OCI-LY3 (cell line): Measurements from ENCODE around the gene COMMD1.

ENCODE experiments used
- H2AFZ ChIP-seq: fragments of 200-600, 300-600 bp; shearing (Covaris generic); 2 replicates; pipeline ENCODE4 v1.6.0; 2014; ENCODE audit warnings: antibody characterized with exemption, low read depth, low read length
- H3K27ac ChIP-seq: fragments of 200-600, 300-600 bp; sonication (generic); 2 replicates; pipeline ENCODE4 v1.5.1; 2014; ENCODE audit warnings: mild to moderate bottlenecking, low read length, moderate library complexity, mixed read lengths
- H3K27me3 ChIP-seq: fragments of 200-600, 300-600 bp; sonication (generic); 2 replicates; pipeline ENCODE4 v1.6.1; 2014; ENCODE audit warnings: low read depth, low read length, mixed read lengths
- H3K36me3 ChIP-seq: fragments of 200-600, 300-600 bp; sonication (generic); replicated peaks from 2 replicates; pipeline ENCODE3; 2014; ENCODE audit warnings: low read depth, low read length, mixed read lengths
- H3K4me1 ChIP-seq: fragments of 300-600, 200-600 bp; sonication (generic); 2 replicates; pipeline ENCODE4 v1.6.1; 2014; ENCODE audit warnings: low read length, mixed read lengths
- H3K4me2 ChIP-seq: fragments of 200-600, 300-600 bp; sonication (generic); 2 replicates; pipeline ENCODE4 v1.6.1; 2014; ENCODE audit warnings: low read length, mixed read lengths
- H3K4me3 ChIP-seq: fragments of 300-600, 200-600 bp; sonication (generic); 2 replicates; pipeline ENCODE4 v1.5.1; 2014; ENCODE audit warnings: antibody characterized with exemption, mild to moderate bottlenecking, low read length, moderate library complexity
- H3K79me2 ChIP-seq: fragments of 300-600, 200-600 bp; shearing (Covaris generic); 2 replicates; pipeline ENCODE4 v1.6.1; 2014; ENCODE audit warnings: mild to moderate bottlenecking, low read length, mixed read lengths
- H3K9ac ChIP-seq: fragments of 300-600, 200-600 bp; shearing (Covaris generic); 2 replicates; pipeline ENCODE4 v1.6.0; 2014; ENCODE audit warnings: mild to moderate bottlenecking, low read length, moderate library complexity
- H3K9me3 ChIP-seq: fragments of 200-600, 300-600 bp; shearing (Covaris generic); 2 replicates; pipeline ENCODE4 v1.6.1; 2014; ENCODE audit warnings: low read length, mixed read lengths; ENCODE audit not compliant: insufficient read depth
- H4K20me1 ChIP-seq: fragments of 200-600, 300-600 bp; sonication (generic); 2 replicates; pipeline ENCODE4 v1.6.1; 2016; ENCODE audit warnings: low read length, mixed read lengths; ENCODE audit not compliant: insufficient read depth
- CTCF ChIP-seq: fragments of 200-600, 300-600 bp; sonication (generic); IDR thresholded peaks from 2 replicates; pipeline ENCODE4 v1.5.1; 2014; ENCODE audit warnings: antibody characterized with exemption, low read length, low read depth
- EZH2phosphoT487 ChIP-seq: fragments of 200-600 bp; shearing (Covaris generic); IDR thresholded peaks from 2 replicates; pipeline ENCODE4 v1.6.1; 2018; ENCODE audit warnings: antibody characterized with exemption, mixed run types, low read depth

The COMMD1 gene

GRCh38 chr2:62029910-62030309 is 124.4 kb downstream of the COMMD1 start:
- no peaks in the 10 kb centered on the region for H4K20me1 ChIP-seq
- H3K36me3 ChIP-seq: no peaks in the 10 kb centered on the region
- H3K4me3 ChIP-seq: no peak overlapping the region
- no peaks in the 10 kb centered on the region for H3K79me2 ChIP-seq
- no peak overlapping the region for H3K9ac ChIP-seq
- no peak overlapping the region for H2AFZ ChIP-seq
- H3K27me3 ChIP-seq: no peaks in the 10 kb centered on the region
- H3K9me3 ChIP-seq: no peaks in the 10 kb centered on the region
- H3K4me2 ChIP-seq: no peak overlapping the region
- no peak overlapping the region for H3K27ac ChIP-seq
- TF ChIP-seq CTCF (no peak), EZH2phosphoT487 (no peak)
- peaks cover 9% of the 10 kb centered on the region for H3K4me1 ChIP-seq

- no peaks in the 10 kb centered on the region for H3K27me3 ChIP-seq
- no peak overlapping the region for H3K4me3 ChIP-seq
- H2AFZ ChIP-seq: no peak overlapping the region
- no peak overlapping the region for H3K9ac ChIP-seq
- H3K36me3 ChIP-seq: no peaks in the 10 kb centered on the region
- H3K27ac ChIP-seq: no peak overlapping the region
- H3K4me1 ChIP-seq: peaks cover 9% of the 10 kb centered on the region
- no peaks in the 10 kb centered on the region for H4K20me1 ChIP-seq
- H3K4me2 ChIP-seq: no peak overlapping the region
- no peaks in the 10 kb centered on the region for H3K9me3 ChIP-seq
- TF ChIP-seq CTCF: no peak
- no peak for TF ChIP-seq EZH2phosphoT487
- H3K79me2 ChIP-seq: no peaks in the 10 kb centered on the region
Measured at GRCh38 chr2:62030902-62031301, 125.4 kb downstream of the COMMD1 start.

- Histone ChIP-seq H3K4me3 (no peak overlapping the region), H3K27ac (no peak overlapping the region), H3K36me3 (no peaks in the 10 kb centered on the region), H3K4me2 (no peak overlapping the region), H3K4me1 (peaks cover 9% of the 10 kb centered on the region), H3K9ac (no peak overlapping the region), H3K79me2 (no peaks in the 10 kb centered on the region), H4K20me1 (no peaks in the 10 kb centered on the region), H3K27me3 (no peaks in the 10 kb centered on the region), H3K9me3 (no peaks in the 10 kb centered on the region), H2AFZ (no peak overlapping the region)
- no peak for TF ChIP-seq EZH2phosphoT487
Measured at GRCh38 chr2:62032096-62032495, 126.6 kb downstream of the COMMD1 start.

GRCh38 chr2:62034715-62035114 is 129.2 kb downstream of the COMMD1 start:
- Histone ChIP-seq H3K36me3 (no peaks in the 10 kb centered on the region), H2AFZ (no peak overlapping the region), H3K79me2 (no peaks in the 10 kb centered on the region), H3K4me1 (peaks cover 21% of the 10 kb centered on the region), H3K27ac (no peak overlapping the region), H3K9ac (no peak overlapping the region), H3K4me3 (no peak overlapping the region), H3K9me3 (no peaks in the 10 kb centered on the region), H4K20me1 (no peaks in the 10 kb centered on the region), H3K4me2 (no peak overlapping the region), H3K27me3 (no peaks in the 10 kb centered on the region)
- TF ChIP-seq EZH2phosphoT487 (no peak), CTCF (no peak)

- no peak overlapping the region for H3K9ac ChIP-seq
- no peaks in the 10 kb centered on the region for H4K20me1 ChIP-seq
- no peaks in the 10 kb centered on the region for H3K9me3 ChIP-seq
- TF ChIP-seq CTCF (no peak), EZH2phosphoT487 (no peak)
- H3K4me2 ChIP-seq: no peak overlapping the region
- H3K4me1 ChIP-seq: peaks cover 36% of the 10 kb centered on the region
- no peak overlapping the region for H3K27ac ChIP-seq
- no peak overlapping the region for H2AFZ ChIP-seq
- no peaks in the 10 kb centered on the region for H3K36me3 ChIP-seq
- H3K79me2 ChIP-seq: no peaks in the 10 kb centered on the region
- H3K27me3 ChIP-seq: no peaks in the 10 kb centered on the region
- H3K4me3 ChIP-seq: no peak overlapping the region
Measured at GRCh38 chr2:62036229-62036628, 130.8 kb downstream of the COMMD1 start.
